ENCODE results near the gene ZNF618.

GRCh38 chr9:113844466-113844865 lies 31.6 kb upstream of the ZNF618 start:
- no peak for TF ChIP-seq EZH2 (IDR thresholded peaks at IDR 0.05; ENCODE audit: borderline replicate concordance, low read depth, low read length, severe bottlenecking)
- TF ChIP-seq CTCF (IDR thresholded peaks at IDR 0.05; ENCODE audit: borderline replicate concordance, extremely low read depth, low read length, poor library complexity, severe bottlenecking): no peak
